Activated CD4-positive, alpha-beta memory T cell treated with anti-CD3 and anti-CD28 coated beads for 36 hours (primary cell): ENCODE measurements around the gene LMOD1. TPM values are rescaled to one million over a fixed set of nuclear protein-coding genes. Genes with fewer than 3 reads are reported as not detected.
"Not testable (repeated sequence)": the region's sequence is repeated elsewhere in the genome, so short reads cannot be mapped to it uniquely, and the experiment has no call there.

Experiments
- CTCF ChIA-PET: fragments of 350-600 bp; sonication (Branson Sonifier 250); formaldehyde crosslinking; loops from one replicate; lab custom pipeline; 2021; ENCODE audit warnings: antibody characterized with exemption, inconsistent platforms; lab: Charles Lee
- POLR2A ChIA-PET: fragments of 350-600 bp; sonication (Branson Sonifier 250); formaldehyde crosslinking; loops from one replicate; lab custom pipeline; 2021; ENCODE audit warnings: antibody characterized with exemption; lab: Charles Lee
- DNase-seq: peaks from one replicate; pipeline ENCODE4 v3.0.0-alpha.2; 2020
- H3K27ac Mint-ChIP-seq: one replicate; pipeline ENCODE4 v1.8.0; 2021; ENCODE audit warnings: mixed read lengths
- H3K27me3 Mint-ChIP-seq: one replicate; pipeline ENCODE4 v1.8.0; 2021; ENCODE audit warnings: mixed read lengths
- H3K36me3 Mint-ChIP-seq: one replicate; pipeline ENCODE4 v1.8.0; 2021; ENCODE audit warnings: mixed read lengths
- H3K4me1 Mint-ChIP-seq: one replicate; pipeline ENCODE4 v1.8.0; 2021; ENCODE audit warnings: low read depth, mixed read lengths
- H3K4me3 Mint-ChIP-seq: one replicate; pipeline ENCODE4 v1.8.0; 2021; ENCODE audit warnings: mild to moderate bottlenecking, mixed read lengths
- H3K9me3 Mint-ChIP-seq: one replicate; pipeline ENCODE4 v1.8.0; 2021; ENCODE audit warnings: mixed read lengths
- intact Hi-C: fragments of 100-400 bp; cut with micrococcal nuclease; formaldehyde crosslinking; loops from one replicate; pipeline ENCODE4 v1.15.1; 2023
- total RNA-seq, 2 experiments: library from RNA; stranded (reverse); gene quantifications; one replicate each; pipeline ENCODE4 v1.2.3, GENCODE V29; 2021

The LMOD1 gene
- total RNA-seq, 2 experiments from 2014 or later: not detected

- Mint-ChIP-seq H3K27me3 (peaks cover 40% of the 10 kb centered on the region), H3K9me3 (no peaks in the 10 kb centered on the region), H3K27ac (no peak overlapping the region), H3K36me3 (no peaks in the 10 kb centered on the region), H3K4me1 (peaks cover 8% of the 10 kb centered on the region), H3K4me3 (no peak overlapping the region)
- DNase-seq: no peak
- ChIA-PET POLR2A (interaction anchor here (0.9 to 1.5 kb wide), 3 partner anchors 9 to 50 kb away, joined by 3 to 5 read pairs (median 4); partner anchors contain the start of gene TIMM17A), CTCF (interaction anchor here (0.9 to 3.1 kb wide), 4 partner anchors 16 to 116 kb away, joined by 3 to 23 read pairs (median 4); partner anchors contain the start of gene IPO9)
- intact Hi-C loops: no loop called here
Observed at GRCh38 chr1:201945863-201946223, 505 bp downstream of the LMOD1 start.

DNA sequence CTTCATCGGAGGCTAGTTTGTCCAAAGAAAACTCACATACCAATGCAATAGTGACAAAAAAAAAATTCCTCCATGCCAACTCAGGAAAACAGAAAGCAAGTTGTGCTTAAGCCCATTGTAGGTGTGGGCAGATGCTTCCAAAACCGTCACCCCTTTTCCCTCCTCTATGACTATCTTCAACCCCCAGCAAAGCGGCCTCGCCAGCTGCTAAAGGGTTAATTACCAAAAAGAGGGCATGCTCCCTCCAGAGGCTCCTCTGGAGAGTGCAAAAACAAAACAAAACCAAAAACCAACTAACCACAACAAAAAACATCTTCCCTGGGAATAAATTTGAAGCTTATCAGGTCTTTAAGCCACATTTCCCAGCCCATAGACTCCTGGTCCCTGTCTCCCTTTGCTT is 1.2 kb downstream of the LMOD1 start:
- no peak overlapping the region for H3K27ac Mint-ChIP-seq
- H3K4me3 Mint-ChIP-seq: no peak overlapping the region
- no peaks in the 10 kb centered on the region for H3K9me3 Mint-ChIP-seq
- peaks cover 40% of the 10 kb centered on the region for H3K27me3 Mint-ChIP-seq
- no peaks in the 10 kb centered on the region for H3K36me3 Mint-ChIP-seq
- no peak for DNase-seq
- H3K4me1 Mint-ChIP-seq: peaks cover 8% of the 10 kb centered on the region
- POLR2A ChIA-PET: interaction anchor here (1.5 kb wide), 1 partner anchor 10 kb away, joined by 5 read pairs; the partner anchor contains the start of gene TIMM17A
- intact Hi-C loops: no loop called here
- CTCF ChIA-PET: interaction anchor here (0.9 to 3.1 kb wide), 4 partner anchors 17 to 68 kb away, joined by 3 to 23 read pairs (median 4); no protein-coding TSS in a partner anchor

DNA sequence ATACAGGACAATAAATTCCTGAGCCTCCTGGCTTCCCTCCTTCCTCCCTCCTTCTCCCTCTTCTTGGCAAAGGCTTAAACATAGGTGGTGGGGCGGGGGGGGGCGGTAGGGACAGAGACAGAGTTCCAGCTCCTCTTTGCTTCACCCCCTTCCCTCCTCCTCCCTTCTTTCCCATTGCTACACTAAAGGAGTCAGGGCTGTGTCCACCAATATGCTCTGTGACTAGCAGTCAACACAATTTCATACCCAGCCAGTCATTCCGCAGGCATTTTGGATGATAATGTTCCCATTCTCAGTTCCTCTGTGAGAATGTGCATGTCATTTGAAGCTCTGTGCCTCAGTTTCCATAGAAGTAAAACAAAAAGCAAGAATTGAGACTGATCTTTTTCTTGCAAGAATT is 1.7 kb downstream of the LMOD1 start:
- no peaks in the 10 kb centered on the region for H3K36me3 Mint-ChIP-seq
- no peaks in the 10 kb centered on the region for H3K9me3 Mint-ChIP-seq
- CTCF ChIA-PET: interaction anchor here (0.9 to 3.1 kb wide), 3 partner anchors 18 to 67 kb away, joined by 3 to 23 read pairs (median 5); no protein-coding TSS in a partner anchor
- intact Hi-C loops: no loop called here
- H3K27me3 Mint-ChIP-seq: peaks cover 40% of the 10 kb centered on the region
- H3K4me3 Mint-ChIP-seq: no peak overlapping the region
- H3K4me1 Mint-ChIP-seq: peaks cover 8% of the 10 kb centered on the region
- POLR2A ChIA-PET: interaction anchor here (1.5 kb wide), 1 partner anchor 10 kb away, joined by 5 read pairs; the partner anchor contains the start of gene TIMM17A
- DNase-seq: no peak
- H3K27ac Mint-ChIP-seq: no peak overlapping the region

DNA sequence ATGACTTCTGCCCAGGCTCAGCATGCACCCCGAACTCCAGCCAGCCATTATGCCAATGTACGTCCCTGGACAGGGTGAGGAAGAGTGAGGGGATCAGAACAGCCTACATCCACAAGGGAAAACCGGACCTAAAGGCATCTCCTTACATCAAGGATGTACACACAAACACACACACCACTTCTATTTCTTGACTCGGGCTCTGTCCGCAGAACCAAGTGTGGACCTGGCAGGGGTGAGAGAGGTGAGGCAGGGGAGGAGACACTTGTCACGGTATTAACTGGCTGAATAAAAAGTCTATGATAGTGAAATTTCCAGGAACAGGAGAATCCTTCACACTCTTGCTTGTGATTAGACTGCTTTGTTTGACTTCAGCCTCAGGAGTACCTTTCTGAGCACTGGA is 2.3 kb downstream of the LMOD1 start:
- no peak overlapping the region for H3K27ac Mint-ChIP-seq
- no peaks in the 10 kb centered on the region for H3K36me3 Mint-ChIP-seq
- no peak for DNase-seq
- H3K27me3 Mint-ChIP-seq: peaks cover 40% of the 10 kb centered on the region
- no peak overlapping the region for H3K4me3 Mint-ChIP-seq
- ChIA-PET CTCF (no interaction called here), POLR2A (no interaction called here)
- intact Hi-C loops: no loop called here
- no peaks in the 10 kb centered on the region for H3K9me3 Mint-ChIP-seq
- H3K4me1 Mint-ChIP-seq: peaks cover 8% of the 10 kb centered on the region

DNA sequence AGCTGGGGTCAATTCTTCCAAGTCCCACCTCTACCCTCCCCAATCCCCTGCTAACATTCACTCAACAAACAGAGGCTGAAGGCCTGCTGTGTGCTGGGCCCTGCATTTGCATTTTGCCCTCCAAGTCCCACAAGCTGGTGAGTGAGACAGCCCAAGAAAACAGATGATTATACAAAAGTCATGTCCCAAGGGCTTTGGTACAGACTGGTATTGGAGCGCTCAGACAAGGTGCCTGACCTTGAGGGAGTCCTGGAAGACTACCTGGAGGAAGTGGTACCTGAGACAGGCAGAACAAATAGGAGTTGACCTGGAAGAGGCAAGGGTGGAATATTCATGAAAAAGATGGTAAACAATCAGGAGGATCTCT is 4.2 kb downstream of the LMOD1 start:
- Mint-ChIP-seq H3K27ac (no peak overlapping the region), H3K36me3 (no peaks in the 10 kb centered on the region), H3K4me1 (peaks cover 8% of the 10 kb centered on the region), H3K9me3 (no peaks in the 10 kb centered on the region), H3K4me3 (no peak overlapping the region), H3K27me3 (peaks cover 33% of the 10 kb centered on the region)
- no peak for DNase-seq
- POLR2A ChIA-PET: no interaction called here
- intact Hi-C loops: no loop called here
- CTCF ChIA-PET: interaction anchor here (1.8 kb wide), 1 partner anchor 46 kb away, joined by 5 read pairs; no protein-coding TSS in a partner anchor

DNA sequence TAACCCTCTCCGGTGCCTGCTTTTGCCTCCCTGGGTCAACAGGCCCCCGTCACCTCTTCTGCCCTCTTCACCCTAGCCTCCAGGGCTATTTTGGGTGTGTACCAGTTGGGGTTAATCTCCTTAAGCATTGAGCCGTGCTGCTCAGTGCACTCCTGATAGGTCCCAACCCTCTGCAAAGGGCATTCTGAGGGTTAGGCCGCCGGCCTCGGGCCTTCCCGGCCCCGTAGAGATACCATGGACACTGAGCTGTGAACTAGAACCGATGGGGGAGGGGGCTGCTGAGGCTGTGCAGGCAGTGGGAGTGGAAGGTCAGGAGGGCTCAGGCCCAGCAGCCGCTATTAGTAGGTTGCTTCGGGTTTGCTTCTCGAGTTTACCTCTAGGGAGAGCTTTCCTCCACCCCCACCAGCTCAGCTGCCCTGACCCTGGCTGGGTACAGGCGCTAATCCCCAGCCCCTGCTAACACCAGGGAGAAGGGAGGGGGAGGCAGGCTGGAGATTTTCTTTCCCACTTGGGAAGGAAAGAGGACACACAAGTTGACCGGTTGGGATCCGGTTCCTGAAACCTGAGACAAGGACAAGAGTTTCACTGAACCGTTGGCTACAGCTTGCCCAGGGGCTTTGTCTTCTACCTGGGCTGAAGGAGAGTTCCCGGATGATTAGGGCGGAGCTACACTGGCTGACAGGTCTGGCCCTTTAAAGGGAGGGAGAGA is 4.8 kb downstream of the LMOD1 start:
- no peak overlapping the region for H3K27ac Mint-ChIP-seq
- no peaks in the 10 kb centered on the region for H3K36me3 Mint-ChIP-seq
- ChIA-PET POLR2A (no interaction called here), CTCF (interaction anchor here (1.8 kb wide), 1 partner anchor 46 kb away, joined by 5 read pairs; no protein-coding TSS in a partner anchor)
- no peaks in the 10 kb centered on the region for H3K9me3 Mint-ChIP-seq
- intact Hi-C loops: no loop called here
- H3K4me3 Mint-ChIP-seq: no peak overlapping the region
- H3K27me3 Mint-ChIP-seq: peaks cover 28% of the 10 kb centered on the region
- H3K4me1 Mint-ChIP-seq: peaks cover 6% of the 10 kb centered on the region
- no peak for DNase-seq

GRCh38 chr1:201940316-201940715 is 6.0 kb downstream of the LMOD1 start:
- CTCF ChIA-PET: interaction anchor here (0.7 kb wide), 1 partner anchor 713 kb away, joined by 3 read pairs; no protein-coding TSS in a partner anchor
- POLR2A ChIA-PET: interaction anchor here (0.6 kb wide), 1 partner anchor 529 kb away, joined by 3 read pairs; no protein-coding TSS in a partner anchor
- H3K27ac Mint-ChIP-seq: not testable (repeated sequence)

DNA sequence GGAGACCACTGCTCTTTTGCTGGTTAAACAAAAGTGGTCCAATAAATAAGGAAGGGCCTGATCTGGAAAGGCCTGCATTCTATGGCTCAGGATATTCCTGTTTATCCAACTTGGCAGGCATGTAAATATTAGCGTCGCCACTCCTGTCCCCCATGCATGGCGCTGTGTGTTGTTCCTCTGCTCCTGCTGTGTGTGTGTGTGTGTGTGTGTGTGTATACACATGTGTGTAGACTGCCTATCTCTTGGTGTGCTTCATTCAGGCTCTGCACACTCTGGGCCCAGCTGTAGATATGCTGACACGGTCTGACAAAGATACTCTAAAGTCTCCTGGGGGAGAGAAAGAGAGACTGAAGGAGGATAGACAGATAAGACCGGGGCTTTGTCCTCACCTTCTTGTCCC is 6.8 kb downstream of the LMOD1 start:
- H3K4me1 Mint-ChIP-seq: no peaks in the 10 kb centered on the region
- peaks cover 8% of the 10 kb centered on the region for H3K27me3 Mint-ChIP-seq
- H3K9me3 Mint-ChIP-seq: no peaks in the 10 kb centered on the region
- H3K36me3 Mint-ChIP-seq: no peaks in the 10 kb centered on the region
- no peak overlapping the region for H3K27ac Mint-ChIP-seq
- POLR2A ChIA-PET: no interaction called here
- H3K4me3 Mint-ChIP-seq: no peak overlapping the region
- intact Hi-C loops: no loop called here
- CTCF ChIA-PET: no interaction called here
- no peak for DNase-seq

More at GRCh38 chr1:201940316-201940715, 6.0 kb downstream of the LMOD1 start:
- H3K9me3 Mint-ChIP-seq, intact Hi-C loops, H3K4me1 Mint-ChIP-seq, H3K36me3 Mint-ChIP-seq, DNase-seq, H3K4me3 Mint-ChIP-seq: not testable (repeated sequence)
- peaks cover 15% of the 10 kb centered on the region for H3K27me3 Mint-ChIP-seq

DNA sequence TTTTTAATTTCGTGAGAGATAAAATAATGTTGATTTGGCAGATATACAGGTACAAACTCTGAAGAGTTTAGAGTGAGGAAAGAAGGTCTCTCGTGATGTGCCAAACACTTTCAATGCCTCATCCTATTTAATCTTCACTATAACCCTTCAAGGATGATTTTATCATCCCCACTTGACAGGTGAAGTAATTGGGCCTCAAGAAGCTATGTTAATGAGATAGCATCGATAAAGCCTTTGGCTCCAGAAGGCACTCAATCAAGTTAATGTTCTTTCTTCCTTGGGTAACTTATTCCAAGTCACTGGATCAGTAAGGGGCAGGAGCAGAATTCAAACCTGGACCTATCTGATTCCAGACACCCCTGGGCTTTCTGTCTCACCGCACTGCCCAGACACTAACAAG is 7.2 kb downstream of the LMOD1 start:
- Mint-ChIP-seq H3K36me3 (no peaks in the 10 kb centered on the region), H3K9me3 (no peaks in the 10 kb centered on the region), H3K27me3 (peaks cover 8% of the 10 kb centered on the region), H3K4me1 (no peaks in the 10 kb centered on the region), H3K27ac (no peak overlapping the region), H3K4me3 (no peak overlapping the region)
- DNase-seq: no peak
- intact Hi-C loops: no loop called here
- ChIA-PET CTCF (no interaction called here), POLR2A (no interaction called here)

GRCh38 chr1:201938440-201939035 is 7.8 kb downstream of the LMOD1 start:
- Mint-ChIP-seq H3K27ac (no peak overlapping the region), H3K36me3 (no peaks in the 10 kb centered on the region), H3K9me3 (no peaks in the 10 kb centered on the region), H3K4me1 (no peaks in the 10 kb centered on the region), H3K4me3 (no peak overlapping the region), H3K27me3 (peaks cover 2% of the 10 kb centered on the region)
- POLR2A ChIA-PET: no interaction called here
- intact Hi-C loops: no loop called here
- no peak for DNase-seq
- CTCF ChIA-PET: interaction anchor here (0.9 kb wide), 1 partner anchor 61 kb away, joined by 3 read pairs; no protein-coding TSS in a partner anchor

GRCh38 chr1:201937624-201938213 is 8.6 kb downstream of the LMOD1 start:
- intact Hi-C loops: no loop called here
- no peak overlapping the region for H3K27ac Mint-ChIP-seq
- CTCF ChIA-PET: interaction anchor here (0.9 kb wide), 1 partner anchor 61 kb away, joined by 3 read pairs; no protein-coding TSS in a partner anchor
- no peaks in the 10 kb centered on the region for H3K36me3 Mint-ChIP-seq
- no peak for DNase-seq
- H3K9me3 Mint-ChIP-seq: no peaks in the 10 kb centered on the region
- H3K27me3 Mint-ChIP-seq: peaks cover 1% of the 10 kb centered on the region
- no peaks in the 10 kb centered on the region for H3K4me1 Mint-ChIP-seq
- POLR2A ChIA-PET: no interaction called here
- H3K4me3 Mint-ChIP-seq: no peak overlapping the region

- H3K4me3 Mint-ChIP-seq: no peak overlapping the region
- no peak for DNase-seq
- H3K27me3 Mint-ChIP-seq: peaks cover 1% of the 10 kb centered on the region
- H3K27ac Mint-ChIP-seq: no peak overlapping the region
- intact Hi-C loops: no loop called here
- no peaks in the 10 kb centered on the region for H3K4me1 Mint-ChIP-seq
- no peaks in the 10 kb centered on the region for H3K9me3 Mint-ChIP-seq
- CTCF ChIA-PET: no interaction called here
- POLR2A ChIA-PET: no interaction called here
- H3K36me3 Mint-ChIP-seq: no peaks in the 10 kb centered on the region
Observed at GRCh38 chr1:201933840-201934430, 12.4 kb downstream of the LMOD1 start.
